Measurements from ENCODE around the gene PDE4D.
"Not testable (repeated sequence)": the region's sequence is repeated elsewhere in the genome, so short reads cannot be mapped to it uniquely, and the experiment has no call there.

The PDE4D gene

GRCh38 chr5:59458321-59458720 lies 435.2 kb downstream of the PDE4D start:
- DNase-seq = no peak

- no peak for DNase-seq
Observed at GRCh38 chr5:59449905-59450644, 443.5 kb downstream of the PDE4D start.

GRCh38 chr5:59446356-59446755 lies 447.2 kb downstream of the PDE4D start:
- no peak for DNase-seq

DNA sequence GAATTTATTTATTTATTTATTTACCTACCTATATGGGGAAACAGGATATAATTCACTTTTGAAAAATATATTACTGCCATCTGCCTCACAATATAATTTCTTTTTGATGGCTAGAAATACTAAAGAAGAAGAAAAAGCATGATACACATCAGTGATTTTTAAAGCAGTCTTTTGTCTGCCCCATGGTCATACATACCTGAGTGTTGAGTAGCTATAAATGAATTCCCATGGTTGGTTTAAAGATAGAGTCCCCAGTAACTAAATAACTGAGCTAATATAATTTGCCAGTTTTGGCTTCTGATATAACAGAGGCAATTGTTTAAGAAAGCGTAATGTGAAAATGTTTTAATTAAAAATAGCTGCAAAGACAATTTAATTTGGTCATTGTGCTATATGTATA lies 447.8 kb downstream of the PDE4D start:
- DNase-seq = no peak

GRCh38 chr5:59439303-59439702 lies 454.2 kb downstream of the PDE4D start:
- no peak for DNase-seq

GRCh38 chr5:59437176-59437575 lies 456.4 kb downstream of the PDE4D start:
- no peak for DNase-seq

GRCh38 chr5:59436364-59437148 lies 457.0 kb downstream of the PDE4D start:
- DNase-seq = no peak

GRCh38 chr5:59433174-59433573 lies 460.4 kb downstream of the PDE4D start:
- no peak for DNase-seq

- DNase-seq = no peak
Observed at GRCh38 chr5:59430066-59430685, 463.4 kb downstream of the PDE4D start.

- no peak for DNase-seq
Observed at GRCh38 chr5:59428391-59428790, 465.1 kb downstream of the PDE4D start.

DNA sequence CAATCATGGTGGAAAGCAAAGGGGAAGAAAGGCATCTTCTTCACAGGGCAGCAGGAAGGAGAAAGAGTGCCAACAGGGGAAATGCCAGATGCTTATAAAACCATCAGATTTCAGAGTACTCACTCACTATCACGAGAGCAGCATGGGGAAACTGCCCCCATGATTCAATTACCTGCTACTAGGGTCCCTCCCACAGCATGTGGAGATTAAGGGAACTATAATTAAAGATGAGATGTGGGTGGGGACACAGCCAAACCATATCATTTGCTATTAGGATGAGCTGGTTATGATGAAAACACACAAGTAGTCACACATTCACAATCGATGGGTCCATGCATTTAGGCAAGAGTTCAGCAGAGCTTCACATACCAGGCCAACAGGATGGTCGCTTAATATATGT lies 469.0 kb downstream of the PDE4D start:
- no peak for DNase-seq

GRCh38 chr5:59423021-59423420 lies 470.5 kb downstream of the PDE4D start:
- no peak for DNase-seq

DNA sequence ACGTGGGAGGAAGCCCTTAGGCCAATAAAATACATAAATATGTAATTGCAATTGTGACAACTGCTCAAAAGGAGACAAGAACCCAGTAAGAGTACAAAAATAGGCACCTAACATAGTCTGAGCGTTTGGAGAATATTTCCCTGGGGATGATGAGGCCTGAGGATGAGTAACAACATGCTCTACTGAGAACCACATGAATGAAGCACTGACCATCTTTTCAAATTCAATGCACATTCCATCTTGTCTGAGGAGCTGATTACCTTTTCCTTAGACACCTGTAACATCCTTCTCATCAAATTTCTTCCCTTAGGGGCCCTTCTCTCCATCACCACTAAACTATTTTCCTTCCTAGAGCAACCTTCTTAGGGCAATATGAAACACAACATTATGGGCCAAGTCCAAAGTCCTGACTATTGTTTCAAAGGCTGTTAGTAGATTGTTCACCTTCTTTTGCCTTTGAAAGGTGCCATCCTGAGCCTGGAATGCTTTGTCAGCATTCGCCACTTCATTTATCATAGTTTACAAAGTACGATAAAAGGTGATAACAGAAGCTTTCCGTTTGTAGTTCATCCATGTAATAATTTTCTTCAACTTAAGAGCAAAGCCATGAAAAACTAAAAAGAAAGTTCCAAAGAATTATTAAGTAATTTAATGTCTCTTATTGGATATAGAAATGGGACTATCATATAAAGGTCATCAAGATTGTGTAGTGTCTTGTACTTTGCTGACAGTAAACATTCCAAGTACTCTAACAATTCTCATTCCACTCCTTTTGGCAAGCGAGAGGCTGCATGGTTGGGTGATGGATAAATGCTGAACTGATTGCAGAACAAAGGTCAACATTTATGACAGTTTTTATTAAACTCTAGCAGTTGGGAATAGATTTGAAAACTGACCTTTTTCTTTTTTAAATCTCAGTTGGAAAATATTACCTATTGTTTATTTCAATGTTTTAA lies 471.3 kb downstream of the PDE4D start:
- DNase-seq = no peak

GRCh38 chr5:59420596-59420995 lies 472.9 kb downstream of the PDE4D start:
- DNase-seq = no peak

DNA sequence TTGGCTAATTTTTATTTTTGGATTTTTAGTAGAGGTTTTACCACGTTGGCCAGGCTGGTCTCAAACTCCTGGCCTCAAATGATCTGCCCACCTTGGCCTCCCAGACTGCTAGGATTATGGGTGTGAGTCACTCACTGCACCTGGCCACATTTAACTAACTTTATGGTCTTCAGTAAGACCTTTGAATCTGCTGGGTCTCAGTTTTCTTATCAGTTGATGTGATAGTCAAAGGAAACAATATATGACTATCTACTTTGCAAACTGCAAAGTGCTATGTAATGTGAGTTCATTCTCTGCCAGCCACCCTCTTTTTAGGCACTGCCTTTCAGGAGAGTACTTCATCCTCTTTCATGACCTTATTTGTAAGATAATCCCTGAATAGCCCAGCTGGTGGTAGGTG lies 474.7 kb downstream of the PDE4D start:
- DNase-seq = no peak

GRCh38 chr5:59416451-59416850 lies 477.1 kb downstream of the PDE4D start:
- DNase-seq = no peak

DNA sequence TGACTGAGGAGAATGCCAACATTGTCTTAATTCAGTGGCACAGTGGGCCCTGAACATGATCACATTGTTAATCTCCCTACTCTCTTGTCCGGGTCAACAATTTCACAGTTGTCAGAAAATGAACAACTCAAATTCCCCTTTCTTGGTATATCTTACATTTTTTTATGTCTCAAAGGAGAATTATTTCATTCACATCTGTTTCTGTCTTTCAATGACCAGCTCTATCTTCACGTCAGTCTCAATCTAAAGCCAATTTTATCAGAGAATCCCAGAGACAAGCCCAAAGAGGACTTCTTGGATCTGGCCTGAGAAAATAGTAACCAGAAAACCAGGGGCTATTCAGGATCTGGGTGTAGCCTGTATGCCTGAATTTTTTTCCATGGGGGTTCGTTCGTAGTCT lies 477.5 kb downstream of the PDE4D start:
- DNase-seq = no peak

DNA sequence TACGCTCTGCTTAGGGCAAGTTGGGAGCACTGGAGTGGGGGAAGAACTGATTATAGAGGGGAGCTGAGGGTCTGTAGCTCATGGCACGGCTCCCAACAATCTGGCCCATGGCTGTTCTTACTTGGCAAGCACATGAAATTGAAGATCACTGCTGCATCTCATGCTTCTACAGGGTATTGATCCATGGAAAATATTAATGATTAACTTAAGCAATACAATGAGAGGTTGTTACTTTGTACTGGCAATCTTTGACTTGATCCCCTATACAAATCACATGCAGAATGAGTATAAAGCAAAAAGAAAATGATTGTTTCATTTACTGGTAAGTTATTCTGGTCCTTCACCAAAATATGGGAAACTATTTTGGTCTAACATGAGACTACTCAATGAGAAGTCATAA lies 481.1 kb downstream of the PDE4D start:
- no peak for DNase-seq

GRCh38 chr5:59408997-59409396 lies 484.5 kb downstream of the PDE4D start:
- not testable (repeated sequence) for DNase-seq

- no peak for DNase-seq
Observed at GRCh38 chr5:59407967-59408366, 485.6 kb downstream of the PDE4D start.

GRCh38 chr5:59401637-59402036 lies 491.9 kb downstream of the PDE4D start:
- DNase-seq = no peak

- not testable (repeated sequence) for DNase-seq
Observed at GRCh38 chr5:59394956-59395355, 498.6 kb downstream of the PDE4D start.
